ENCODE measurements around the gene FOXP2. TPM values are rescaled to one million over a fixed set of nuclear protein-coding genes. Genes with fewer than 3 reads are reported as not detected.

The FOXP2 gene
- total and polyA plus RNA-seq, 2 donors (not counting 3 experiments of a cell fraction or from before 2014, with no cell fraction given), result 0.37 to 2.7 TPM

GRCh38 chr7:114658216-114658615 lies 243.6 kb downstream of the FOXP2 start:
- Histone ChIP-seq H3K4me2 (ENCODE audit: insufficient read depth, low read length) (no peak overlapping the region), H3K9ac (replicated peaks; ENCODE audit: extremely low read depth, insufficient read depth, low read length) (no peak overlapping the region), H3K27ac (ENCODE audit: insufficient read depth, low read depth, low read length) (no peak overlapping the region), H2AFZ (ENCODE audit: low read depth, low read length) (no peak overlapping the region), H3K36me3 (ENCODE audit: control insufficient read depth in 2 of 2, extremely low read depth in 1 of 2, insufficient read depth in 2 of 2, low read length in 2 of 2) (no peaks in the 10 kb centered on the region), H3K79me2 (ENCODE audit: control insufficient read depth, insufficient read depth, low read length) (no peaks in the 10 kb centered on the region), H3K9me3 (replicated peaks; ENCODE audit: control insufficient read depth, insufficient read depth, low read length) (no peaks in the 10 kb centered on the region), H3K27me3 (ENCODE audit: control insufficient read depth in 2 of 2, insufficient read depth in 2 of 2, low read length in 2 of 2) (no peaks in the 10 kb centered on the region), H3K4me1 (ENCODE audit: control insufficient read depth, extremely low read depth, insufficient read depth, low read length) (no peaks in the 10 kb centered on the region), H3K4me3 (replicated peaks in 1 of 3; ENCODE audit: insufficient read depth in 1 of 3, low read depth in 1 of 3, low read length in 3 of 3) (no peak overlapping the region), H3K9me1 (replicated peaks; ENCODE audit: control insufficient read depth, extremely low read depth, insufficient read depth, low read length) (no peaks in the 10 kb centered on the region), H4K20me1 (replicated peaks; ENCODE audit: control insufficient read depth, extremely low read depth, insufficient read depth, low read length) (no peaks in the 10 kb centered on the region)
- ChIA-PET CTCF (no interaction called here), POLR2A (no interaction called here)
- dilution Hi-C loops (cut with MboI; ENCODE audit: extremely low pct_ligation_motif_present, low sequenced_read_pairs) (no loop called here), intact Hi-C loops (cut with micrococcal nuclease) (no loop called here)
- TF ChIP-seq CTCF (IDR thresholded peaks at IDR 0.05; ENCODE audit: extremely low read depth in 1 of 2, insufficient read depth in 1 of 2, low read depth in 1 of 2, low read length in 2 of 2), result no peak
- no peak for TF ChIP-seq EZH2 (IDR thresholded peaks at IDR 0.05; ENCODE audit: borderline replicate concordance, low read depth, low read length, severe bottlenecking)
- no peak for TF ChIP-seq POLR2A (IDR thresholded peaks at IDR 0.05; ENCODE audit: low read depth, low read length)
- TF ChIP-seq MAX (IDR thresholded peaks at IDR 0.05; ENCODE audit: insufficient read depth, insufficient read length), result no peak
- no peak for TF ChIP-seq MYC (IDR thresholded peaks at IDR 0.05; ENCODE audit: low read depth, low read length)
- no peak for TF ChIP-seq GATA2 (IDR thresholded peaks at IDR 0.05; ENCODE audit: insufficient read depth, insufficient read length, low read depth, low read length)
- TF ChIP-seq JUN (IDR thresholded peaks at IDR 0.05; ENCODE audit: borderline replicate concordance, insufficient read depth, insufficient read length, low read depth), result no peak
- TF ChIP-seq FOS (IDR thresholded peaks at IDR 0.05; ENCODE audit: borderline replicate concordance, insufficient read depth, low read length), result no peak
- TF ChIP-seq POLR2AphosphoS5 (IDR thresholded peaks at IDR 0.05; ENCODE audit: insufficient read depth, low read depth, low read length), result no peak
- BruUV-seq (replicated peaks), result no TSS peak
- no peak for FAIRE-seq
- DNase-seq (ENCODE audit: low read depth, low spot score), result no peak

Data from endothelial cell of umbilical vein (primary cell).